Kidney (tissue), 14 donors: ENCODE data around the gene MEOX1. TPM values are rescaled to one million over a fixed set of nuclear protein-coding genes. Genes with fewer than 3 reads are reported as not detected.

ENCODE experiments used
- DNase-seq, 5 donors: peaks; one replicate each; pipeline ENCODE4 v3.0.0-alpha.2; 2013 to 2020
- FAIRE-seq: peaks from 2 replicates; lab custom pipeline; 2012; peaks lifted over from hg19 to GRCh38; lab: Jason Lieb, UNC
- H3K27ac ChIP-seq, 2 donors: one replicate each; pipeline ENCODE4 v1.7.0; 2013; ENCODE audit warnings: low read depth in 2 of 2, low read length in 2 of 2, inconsistent platforms in 1 of 2
- H3K27me3 ChIP-seq: one replicate; pipeline ENCODE4 v1.7.1; 2013; ENCODE audit warnings: low read length, inconsistent platforms; ENCODE audit not compliant: control insufficient read depth, insufficient read depth
- H3K36me3 ChIP-seq, 3 donors: one replicate each; pipeline versions ENCODE4 v1.7.0 to v1.7.1; 2013; ENCODE audit warnings: low read length in 3 of 3, control low read depth in 1 of 3, inconsistent platforms in 1 of 3; ENCODE audit not compliant: insufficient read depth in 3 of 3, control insufficient read depth in 2 of 3
- H3K4me1 ChIP-seq, 3 donors: one replicate each; pipeline versions ENCODE4 v1.7.0 to v1.7.1; 2013; ENCODE audit warnings: low read length in 3 of 3, inconsistent platforms in 1 of 3, low read depth in 1 of 3; ENCODE audit not compliant: control insufficient read depth in 2 of 3, insufficient read depth in 2 of 3
- H3K4me3 ChIP-seq, 3 donors: one replicate each; pipeline versions ENCODE4 v1.7.0 to v1.8.1; 2013; ENCODE audit warnings: low read length in 3 of 3, control low read depth in 1 of 3, inconsistent platforms in 1 of 3
- H3K9ac ChIP-seq, 3 donors: one replicate each; pipeline versions ENCODE4 v1.7.0 to v1.7.1; 2013; ENCODE audit warnings: low read length in 3 of 3, control low read depth in 1 of 3, inconsistent platforms in 1 of 3
- H3K9me3 ChIP-seq, 3 donors: one replicate each; pipeline versions ENCODE4 v1.7.0 to v1.7.1; 2013; ENCODE audit warnings: low read length in 3 of 3, control low read depth in 1 of 3, inconsistent platforms in 1 of 3; ENCODE audit not compliant: control insufficient read depth in 2 of 3, insufficient read depth in 1 of 3
- intact Hi-C: fragments of 100-400 bp; cut with DNase I; formaldehyde crosslinking; loops from one replicate; pipeline ENCODE4 v1.11.1; 2022
- polyA plus RNA-seq: library from polyadenylated mRNA; stranded (reverse); fragments of 350-450 nt; fragmentation: Illumina TruSeq; extraction: RNeasy Lipid Tissue Mini Kit (QIAGEN cat#74804); gene quantifications from one replicate; pipeline ENCODE4 v1.2.3, GENCODE V29; 2014; ENCODE audit warnings: low read depth, low replicate concordance; ENCODE audit not compliant: insufficient read depth
- total RNA-seq: library from RNA; stranded (reverse); fragmentation: NEBNext Ultra II Directional; extraction: Animal tissue kit (Norgen Biotek cat#: 25700); gene quantifications from one replicate; pipeline ENCODE4 v1.2.1, GENCODE V29; 2021
- TF ChIP-seq, protein P1 (sequence below): IDR thresholded peaks from 3 replicates; pipeline ENCODE4 v1.5.1; 2012; ENCODE audit warnings: mild to moderate bottlenecking, moderate library complexity, borderline replicate concordance; ENCODE audit not compliant: insufficient read depth; ENCODE audit errors: extremely low read depth
- donor health status: control.
- donor health status: control.
- donor health status: control.
- donor health status: control.
- donor health status: control.
- donor health status: DM: yes; HTN: yes; CAD: no.
- donor health status: Normal renal cell carcinoma (clear cell type).

MEOX1 gene
- total and polyA plus RNA-seq, 2 donors from 2014 or later: 1.4 TPM; not detected in 1

DNA sequence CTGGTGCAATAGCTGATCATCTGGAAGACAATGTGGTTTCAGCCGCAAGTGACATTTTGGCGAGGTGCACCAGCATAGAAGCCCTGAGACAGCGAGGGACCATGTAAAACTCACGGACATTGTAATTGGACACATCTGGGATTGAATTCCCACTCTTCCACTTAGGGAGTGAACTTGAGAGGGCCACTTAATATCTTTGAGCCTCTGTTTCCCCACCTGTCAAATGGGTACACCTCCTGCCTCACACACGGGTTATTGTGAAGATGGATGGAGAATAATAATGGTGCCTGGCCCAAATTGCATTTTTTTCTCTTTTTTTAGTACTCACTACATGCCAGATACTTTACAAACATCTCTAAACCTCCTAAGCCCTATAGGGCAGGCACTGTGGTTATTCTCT, 45.5 kb upstream of the MEOX1 start:
- TF ChIP-seq, protein P1, sequence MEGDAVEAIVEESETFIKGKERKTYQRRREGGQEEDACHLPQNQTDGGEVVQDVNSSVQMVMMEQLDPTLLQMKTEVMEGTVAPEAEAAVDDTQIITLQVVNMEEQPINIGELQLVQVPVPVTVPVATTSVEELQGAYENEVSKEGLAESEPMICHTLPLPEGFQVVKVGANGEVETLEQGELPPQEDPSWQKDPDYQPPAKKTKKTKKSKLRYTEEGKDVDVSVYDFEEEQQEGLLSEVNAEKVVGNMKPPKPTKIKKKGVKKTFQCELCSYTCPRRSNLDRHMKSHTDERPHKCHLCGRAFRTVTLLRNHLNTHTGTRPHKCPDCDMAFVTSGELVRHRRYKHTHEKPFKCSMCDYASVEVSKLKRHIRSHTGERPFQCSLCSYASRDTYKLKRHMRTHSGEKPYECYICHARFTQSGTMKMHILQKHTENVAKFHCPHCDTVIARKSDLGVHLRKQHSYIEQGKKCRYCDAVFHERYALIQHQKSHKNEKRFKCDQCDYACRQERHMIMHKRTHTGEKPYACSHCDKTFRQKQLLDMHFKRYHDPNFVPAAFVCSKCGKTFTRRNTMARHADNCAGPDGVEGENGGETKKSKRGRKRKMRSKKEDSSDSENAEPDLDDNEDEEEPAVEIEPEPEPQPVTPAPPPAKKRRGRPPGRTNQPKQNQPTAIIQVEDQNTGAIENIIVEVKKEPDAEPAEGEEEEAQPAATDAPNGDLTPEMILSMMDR: no peak
- Histone ChIP-seq H3K36me3 (no peaks in the 10 kb centered on the region), H3K27me3 (no peaks in the 10 kb centered on the region), H3K9me3 (no peaks in the 10 kb centered on the region), H3K4me1 (no peaks in the 10 kb centered on the region), H3K9ac (no peak overlapping the region), H3K4me3 (no peak overlapping the region), H3K27ac (no peak overlapping the region)
- intact Hi-C loops: no loop called here
- DNase-seq (no peak), FAIRE-seq (no peak)

- H3K4me1 ChIP-seq: no peaks in the 10 kb centered on the region
- FAIRE-seq: no peak
- TF ChIP-seq, protein P1: no peak
- no peaks in the 10 kb centered on the region for H3K36me3 ChIP-seq
- H3K4me3 ChIP-seq: no peak overlapping the region
- no peak overlapping the region for H3K27ac ChIP-seq
- H3K27me3 ChIP-seq: no peaks in the 10 kb centered on the region
- no peak overlapping the region for H3K9ac ChIP-seq
- DNase-seq: no peak
- no peaks in the 10 kb centered on the region for H3K9me3 ChIP-seq
- intact Hi-C loops: no loop called here
Observed at GRCh38 chr17:43706235-43706634, 44.5 kb upstream of the MEOX1 start.

- no peaks in the 10 kb centered on the region for H3K9me3 ChIP-seq
- no peaks in the 10 kb centered on the region for H3K4me1 ChIP-seq
- intact Hi-C loops: no loop called here
- H3K27me3 ChIP-seq: no peaks in the 10 kb centered on the region
- FAIRE-seq (no peak), DNase-seq (no peak)
- no peaks in the 10 kb centered on the region for H3K36me3 ChIP-seq
- TF ChIP-seq, protein P1: no peak
- no peak overlapping the region for H3K4me3 ChIP-seq
- H3K9ac ChIP-seq: no peak overlapping the region
- no peak overlapping the region for H3K27ac ChIP-seq
Observed at GRCh38 chr17:43703630-43704029, 41.9 kb upstream of the MEOX1 start.

GRCh38 chr17:43702637-43703036, 40.9 kb upstream of the MEOX1 start:
- TF ChIP-seq, protein P1: no peak
- no peak overlapping the region for H3K9ac ChIP-seq
- no peaks in the 10 kb centered on the region for H3K36me3 ChIP-seq
- H3K4me1 ChIP-seq: no peaks in the 10 kb centered on the region
- no peaks in the 10 kb centered on the region for H3K27me3 ChIP-seq
- H3K9me3 ChIP-seq: no peaks in the 10 kb centered on the region
- intact Hi-C loops: no loop called here
- no peak for DNase-seq
- no peak overlapping the region for H3K27ac ChIP-seq
- no peak overlapping the region for H3K4me3 ChIP-seq
- FAIRE-seq: no peak
